GM18861 (cell line): ENCODE results near the gene ZNF142.
"Not testable (repeated sequence)": the region's sequence is repeated elsewhere in the genome, so short reads cannot be mapped to it uniquely, and the experiment has no call there.

Experiments used
- ATAC-seq: cut with Tn5 transposase; IDR thresholded peaks from one replicate; pipeline ENCODE4 v1.9.1; 2021; ENCODE audit not compliant: unreplicated experiment

Gene ZNF142

GRCh38 chr2:218659258-218659987, at the start of gene ZNF142, which contains the start of gene BCS1L:
ZNF142 (minus strand) TSS chr2:218659623; CDS start chr2:218656429, 3,194 bp downstream.
BCS1L (plus strand) TSS chr2:218659683; CDS start chr2:218660988, 1,305 bp downstream.
- peak; percentile 68 for ATAC-seq

- no peak for ATAC-seq
These were observed 48.7 kb upstream of the ZNF142 start for GRCh38 chr2:218708086-218708485.

GRCh38 chr2:218703341-218703740, 43.9 kb upstream of the ZNF142 start:
- ATAC-seq = no peak

GRCh38 chr2:218701806-218702205, 42.4 kb upstream of the ZNF142 start:
- no peak for ATAC-seq

- no peak for ATAC-seq
These were observed 39.5 kb upstream of the ZNF142 start for GRCh38 chr2:218698885-218699284.

- no peak for ATAC-seq
These were observed 35.2 kb upstream of the ZNF142 start for GRCh38 chr2:218694405-218695145.

- ATAC-seq = no peak
These were observed 31.8 kb upstream of the ZNF142 start for GRCh38 chr2:218691234-218691633.

- ATAC-seq = not testable (repeated sequence)
These were observed 28.1 kb upstream of the ZNF142 start for GRCh38 chr2:218687400-218688060.

GRCh38 chr2:218680061-218680460, 20.6 kb upstream of the ZNF142 start:
- no peak for ATAC-seq

GRCh38 chr2:218679119-218679518, 19.7 kb upstream of the ZNF142 start:
- no peak for ATAC-seq

- ATAC-seq = peak; percentile 88
These were observed 12.5 kb upstream of the ZNF142 start, which contains the start of the genes RNF25 and STK36 for GRCh38 chr2:218671654-218672566. RNF25 (minus strand) TSS chr2:218672002; CDS start chr2:218671970, 32 bp downstream. STK36 (plus strand) TSS chr2:218672086; CDS start chr2:218672830, 744 bp downstream.

- no peak for ATAC-seq
These were observed 11.8 kb upstream of the ZNF142 start for GRCh38 chr2:218671097-218671653.

GRCh38 chr2:218664653-218665052, 5.2 kb upstream of the ZNF142 start:
- no peak for ATAC-seq

- ATAC-seq = no peak
These were observed 4.5 kb upstream of the ZNF142 start for GRCh38 chr2:218663901-218664300.

GRCh38 chr2:218662827-218663226, 3.4 kb upstream of the ZNF142 start:
- ATAC-seq = no peak

- no peak for ATAC-seq
These were observed 3.0 kb upstream of the ZNF142 start for GRCh38 chr2:218662377-218662776.

GRCh38 chr2:218659988-218660358, 550 bp upstream of the ZNF142 start:
- no peak for ATAC-seq

- peak; percentile 29 for ATAC-seq
These were observed 659 bp downstream of the ZNF142 start for GRCh38 chr2:218658671-218659257.

- no peak for ATAC-seq
These were observed 3.7 kb downstream of the ZNF142 start for GRCh38 chr2:218655751-218656150.

GRCh38 chr2:218648787-218649100, 10.7 kb downstream of the ZNF142 start:
- no peak for ATAC-seq
